Measurements from ENCODE around the gene WBP11.
"Not testable (repeated sequence)": the region's sequence is repeated elsewhere in the genome, so short reads cannot be mapped to it uniquely, and the experiment has no call there.

Gene WBP11

DNA sequence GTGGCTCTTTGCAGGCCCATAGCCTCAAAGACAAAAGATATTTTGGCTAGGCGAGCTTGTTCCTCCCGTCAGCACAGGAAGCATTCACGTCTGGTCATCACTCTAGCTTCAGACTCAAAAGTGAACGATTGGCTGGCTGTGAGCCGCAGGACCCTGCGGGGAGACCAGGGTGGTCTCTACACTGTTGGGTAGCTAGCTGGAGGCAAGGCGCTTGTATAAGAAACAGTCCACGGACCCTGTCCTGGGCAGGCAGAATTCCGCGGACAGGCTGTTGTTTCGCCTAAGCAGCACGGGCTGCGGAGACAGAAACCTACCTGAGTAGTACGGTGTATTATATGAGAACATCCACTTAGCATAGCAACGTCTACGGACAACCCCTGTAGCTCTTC lies 29.6 kb downstream of the WBP11 start:
- DNase-seq (ENCODE audit: low read depth in 1 of 2, low spot score in 1 of 2) = no peak

DNA sequence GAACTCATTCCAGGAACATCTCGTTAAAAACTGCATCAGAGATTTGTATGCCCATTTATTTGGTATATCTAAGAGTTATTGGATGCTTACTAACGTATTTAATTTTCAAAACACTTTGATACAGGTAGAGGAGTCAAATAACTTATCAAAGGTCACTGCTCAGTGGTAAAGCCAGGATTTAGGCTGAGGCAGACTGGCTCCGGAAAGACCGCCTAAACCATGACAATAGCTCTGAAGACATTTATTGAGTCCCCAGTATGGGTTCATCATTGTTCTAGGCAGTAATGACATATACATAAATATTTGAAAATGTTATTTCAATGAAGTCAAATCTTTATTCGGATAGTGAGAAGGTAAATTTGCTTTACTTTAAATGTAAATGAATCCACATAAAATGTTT lies 30.3 kb downstream of the WBP11 start:
- DNase-seq (ENCODE audit: low read depth in 1 of 2, low spot score in 1 of 2) = no peak

DNA sequence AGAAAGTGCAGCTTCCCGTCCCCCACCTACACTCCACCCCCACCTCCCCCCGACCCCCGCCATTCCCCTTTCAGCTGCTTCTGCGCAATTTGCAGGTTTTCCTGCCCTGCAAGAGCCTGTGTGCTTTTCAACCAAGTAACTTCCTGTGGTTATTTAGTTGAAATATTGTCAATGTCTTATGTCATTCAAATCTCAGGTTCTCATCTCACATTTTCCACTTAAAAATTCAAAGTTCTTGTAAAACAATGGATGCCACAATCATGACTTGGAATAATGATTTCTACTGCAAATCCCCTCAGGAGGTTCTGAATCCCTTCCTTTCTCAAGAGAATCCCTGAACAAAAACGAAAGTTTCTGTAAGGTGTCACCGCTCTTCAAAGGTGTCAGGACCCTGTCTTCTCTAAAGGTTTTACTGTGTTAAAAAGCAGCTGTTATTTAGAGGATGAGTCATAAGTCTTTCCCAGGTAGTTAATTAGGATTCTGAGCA lies 31.6 kb downstream of the WBP11 start:
- peak in 1 of 2 donors; percentile 18 for DNase-seq (ENCODE audit: low read depth in 1 of 2, low spot score in 1 of 2)

DNA sequence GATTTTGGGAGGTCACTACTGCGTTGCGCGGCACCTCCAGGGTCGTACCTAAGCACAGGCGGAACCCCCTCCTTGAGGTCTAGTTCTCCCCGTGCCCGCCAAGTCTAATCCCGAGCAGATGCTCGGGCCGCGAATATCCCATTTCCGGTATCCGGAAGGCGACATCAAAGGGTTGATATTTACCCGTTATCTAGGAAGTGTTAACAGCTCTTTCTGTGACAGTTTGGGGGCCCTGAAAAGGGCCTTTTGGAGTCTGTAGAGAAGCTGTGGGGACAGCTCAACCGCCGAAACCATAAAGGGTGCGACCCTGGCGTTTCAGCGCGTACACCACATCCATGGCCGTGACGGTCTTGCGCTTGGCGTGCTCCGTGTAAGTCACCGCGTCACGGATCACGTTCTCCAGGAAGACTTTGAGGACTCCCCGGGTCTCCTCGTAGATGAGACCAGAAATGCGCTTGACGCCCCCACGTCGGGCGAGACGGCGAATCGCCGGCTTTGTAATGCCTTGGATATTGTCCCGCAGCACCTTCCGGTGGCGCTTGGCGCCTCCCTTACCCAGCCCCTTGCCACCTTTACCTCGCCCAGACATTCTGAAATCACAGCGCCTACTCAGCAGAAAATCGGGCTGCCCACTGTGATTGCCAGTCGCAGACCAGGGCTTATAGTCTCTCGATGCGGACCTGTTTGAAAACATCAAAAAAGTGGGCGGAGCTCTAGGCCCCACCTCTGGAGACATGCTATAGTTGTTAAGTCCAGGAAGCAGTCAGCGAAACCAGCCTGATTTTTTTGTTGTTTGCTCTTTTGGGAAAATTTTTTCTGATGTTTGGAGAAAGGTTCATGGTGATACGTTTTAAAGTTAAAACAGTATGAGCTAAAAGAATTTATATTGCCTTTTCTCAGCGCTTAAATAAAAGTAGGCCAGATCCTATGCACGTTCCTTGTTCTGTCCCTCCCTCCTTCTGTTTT lies 32.5 kb downstream of the WBP11 start:
- peak; percentile 89 to 93 for DNase-seq (ENCODE audit: low read depth in 1 of 2, low spot score in 1 of 2)

DNA sequence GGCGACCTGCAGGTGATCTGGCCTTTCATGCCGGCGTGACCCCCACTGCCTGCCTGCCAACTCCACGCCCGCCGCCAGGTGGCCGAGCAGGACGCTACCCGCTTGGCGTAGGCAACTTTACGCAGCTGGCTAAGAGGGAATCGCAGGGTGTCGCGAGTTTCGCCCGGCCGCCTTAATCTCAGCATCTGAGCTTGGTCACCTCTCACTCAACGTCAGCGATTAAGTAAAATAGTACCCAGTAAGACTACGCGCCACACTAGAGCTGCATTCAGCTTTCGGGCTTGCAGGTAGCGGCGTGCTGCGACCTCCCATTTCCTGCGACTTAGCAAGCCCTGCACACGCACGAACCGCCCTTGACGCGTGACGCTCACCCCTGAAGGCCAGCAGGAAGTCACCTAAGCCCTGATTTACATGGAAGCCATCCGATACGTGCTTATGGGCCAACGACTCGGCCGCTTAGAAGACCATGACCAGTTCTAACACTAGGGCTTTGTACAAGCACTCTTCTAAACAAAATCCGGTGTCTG lies 33.2 kb downstream of the WBP11 start:
- DNase-seq (ENCODE audit: low read depth in 1 of 2, low spot score in 1 of 2) = peak; percentile 83 to 84

DNA sequence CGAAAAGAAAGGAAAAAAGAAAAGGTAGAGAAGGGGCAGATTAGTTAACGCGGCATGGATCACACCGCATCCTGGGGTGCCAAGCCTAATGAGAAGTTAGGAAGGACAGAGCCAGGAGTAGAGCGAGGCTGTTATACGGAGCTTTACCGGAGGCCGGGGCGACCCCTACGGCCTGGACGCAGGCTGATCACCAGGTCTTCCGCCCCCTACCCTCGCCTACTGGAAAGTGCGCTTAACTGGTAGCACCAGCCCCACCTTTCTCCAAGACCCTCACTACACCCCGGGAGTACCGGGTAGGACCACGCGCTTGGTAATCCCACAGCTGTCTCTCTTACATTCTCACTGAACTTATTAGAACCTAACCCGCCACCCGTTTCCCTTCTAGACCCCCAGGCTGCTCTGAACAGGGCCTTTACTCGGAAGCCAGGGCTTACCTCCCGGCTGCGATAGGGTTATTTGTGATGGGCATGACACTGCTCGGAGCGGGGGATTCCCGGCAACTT lies 33.8 kb downstream of the WBP11 start:
- DNase-seq (ENCODE audit: low read depth in 1 of 2, low spot score in 1 of 2) = no peak

DNA sequence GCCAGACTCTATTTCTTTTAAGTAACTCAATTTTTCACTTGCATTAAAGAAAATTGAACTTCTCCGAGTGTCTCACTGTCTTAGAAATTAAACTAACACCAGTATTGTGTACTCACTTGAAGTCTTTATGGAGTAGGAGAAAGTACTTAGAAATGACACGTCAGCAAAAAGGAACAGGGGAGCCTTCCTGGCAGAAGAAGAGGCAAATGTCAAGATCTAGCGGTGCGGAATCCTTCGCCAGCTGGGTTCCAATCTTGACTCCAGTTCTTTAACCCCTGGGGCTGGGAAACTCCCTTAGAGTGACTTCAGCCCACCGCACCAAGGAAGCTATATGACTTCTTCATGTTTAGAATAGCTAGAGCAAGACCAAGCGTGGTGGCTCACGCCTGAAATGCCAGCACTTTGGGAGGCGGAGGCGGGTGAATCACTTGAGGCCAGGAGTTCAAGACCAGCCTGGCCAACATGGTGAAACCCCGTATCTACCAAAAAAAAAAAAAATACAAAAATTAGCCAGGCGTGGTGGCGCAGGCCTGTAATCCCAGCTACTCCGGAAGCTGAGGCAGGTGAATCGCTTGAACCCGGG lies 34.4 kb downstream of the WBP11 start:
- DNase-seq (ENCODE audit: low read depth in 1 of 2, low spot score in 1 of 2) = peak; percentile 11 to 17

DNA sequence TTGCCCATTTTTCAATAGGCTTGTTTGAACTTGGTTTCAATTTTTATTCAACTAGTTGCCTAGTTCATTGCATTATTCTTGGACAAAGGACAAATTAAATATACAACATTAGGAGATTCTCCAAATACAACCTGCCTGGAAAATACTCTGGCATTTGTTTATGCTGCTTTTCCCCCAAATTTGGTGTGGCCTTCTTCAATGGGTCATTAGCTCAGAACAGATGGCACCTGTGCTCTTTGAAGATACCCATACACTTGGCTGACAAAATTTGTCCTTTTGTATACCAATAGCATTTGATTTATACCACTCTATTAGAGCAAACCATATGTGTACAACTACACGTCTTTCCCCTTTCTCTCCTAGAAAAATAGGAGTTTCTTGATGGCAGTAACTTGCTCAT lies 35.7 kb downstream of the WBP11 start:
- DNase-seq (ENCODE audit: low read depth in 1 of 2, low spot score in 1 of 2) = no peak

DNA sequence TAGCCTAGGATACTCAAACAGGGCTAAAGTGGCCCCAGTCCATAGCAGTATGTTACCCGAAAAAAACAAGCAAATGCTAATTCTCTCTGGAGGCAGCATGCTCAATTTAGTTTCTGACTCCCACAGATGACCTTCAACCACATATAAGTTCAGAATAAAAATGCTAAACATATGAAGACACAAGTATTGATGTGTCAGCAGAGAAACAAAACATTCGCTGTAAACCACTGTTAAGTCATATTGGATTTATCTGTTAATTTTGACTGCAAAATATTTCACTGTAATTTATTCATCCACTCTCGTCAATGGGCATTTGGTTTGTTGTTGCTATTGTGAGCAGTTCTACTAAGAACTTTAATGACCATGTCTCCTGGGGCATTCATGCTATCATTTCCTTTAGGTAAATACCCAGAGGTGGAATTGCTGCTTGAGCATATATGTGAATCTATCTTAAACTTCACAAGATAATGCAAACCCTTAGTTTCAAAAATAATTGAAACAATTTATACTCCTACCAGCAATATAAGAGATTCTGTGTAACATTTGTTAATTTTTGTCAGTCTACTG lies 36.5 kb downstream of the WBP11 start:
- DNase-seq (ENCODE audit: low read depth in 1 of 2, low spot score in 1 of 2) = no peak

DNA sequence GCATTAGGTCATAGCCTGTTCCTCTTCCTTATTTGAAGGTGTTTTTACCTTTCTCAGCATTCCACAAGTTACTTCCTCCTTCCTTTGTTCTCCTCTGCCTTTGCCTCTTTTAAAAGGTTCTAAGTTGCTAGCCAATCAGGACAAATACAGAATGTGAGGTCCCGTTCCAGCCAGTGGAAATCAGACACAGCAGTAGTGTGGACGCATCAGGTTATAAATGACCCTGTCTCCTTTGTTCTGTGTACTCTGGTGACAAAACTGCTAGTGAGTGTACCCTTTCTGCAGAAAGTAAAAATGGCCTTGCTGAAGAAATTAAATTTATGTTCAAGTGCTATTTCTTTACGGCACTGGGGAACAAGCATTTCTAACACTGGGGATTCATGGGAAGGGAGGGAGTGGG lies 37.3 kb downstream of the WBP11 start:
- DNase-seq (ENCODE audit: low read depth in 1 of 2, low spot score in 1 of 2) = not testable (repeated sequence)

DNA sequence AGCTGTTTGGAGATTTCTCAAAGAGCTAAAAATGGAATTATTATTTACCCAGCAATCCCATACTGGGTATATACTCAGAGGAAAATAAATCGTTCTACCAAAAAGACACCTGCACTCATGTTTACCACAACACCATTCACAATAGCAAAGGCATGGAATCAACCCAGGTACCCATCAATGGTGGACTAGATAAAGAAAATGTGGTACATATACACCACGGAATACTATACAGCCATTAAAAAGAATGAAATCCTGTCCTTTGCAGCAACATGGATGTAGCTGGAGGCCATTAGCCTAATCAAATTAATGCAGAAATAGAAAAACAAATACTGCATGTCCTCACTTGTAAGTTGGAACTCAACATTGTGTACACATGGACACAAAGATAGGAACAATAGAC lies 37.9 kb downstream of the WBP11 start:
- DNase-seq (ENCODE audit: low read depth in 1 of 2, low spot score in 1 of 2) = no peak

DNA sequence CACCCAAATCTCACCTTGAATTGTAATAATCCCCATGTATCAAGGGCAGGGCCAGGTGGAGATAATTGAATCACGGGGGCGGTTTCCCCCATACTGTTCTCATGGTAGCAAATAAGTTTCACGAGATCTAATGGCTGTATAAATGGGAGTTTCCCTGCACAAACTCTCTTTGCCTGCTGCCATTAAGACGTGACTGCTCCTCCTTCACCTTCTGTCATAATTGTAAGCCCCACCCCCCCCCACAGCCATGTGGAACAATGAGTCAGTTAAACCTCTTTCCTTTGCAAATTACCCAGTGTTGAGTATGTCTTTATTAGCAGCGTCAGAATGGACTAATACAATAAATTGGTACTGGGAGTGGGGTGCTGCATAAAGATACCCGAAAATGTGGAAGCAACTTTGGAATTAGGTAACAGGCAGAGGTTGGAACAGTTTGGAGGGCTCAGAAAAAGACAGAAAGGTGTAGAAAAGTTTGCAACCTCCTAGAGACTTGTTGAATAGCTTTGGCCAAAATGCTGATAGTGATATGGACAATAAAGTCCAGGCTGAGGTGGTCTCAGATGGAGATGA lies 43.5 kb downstream of the WBP11 start:
- DNase-seq (ENCODE audit: low read depth in 1 of 2, low spot score in 1 of 2) = not testable (repeated sequence)

DNA sequence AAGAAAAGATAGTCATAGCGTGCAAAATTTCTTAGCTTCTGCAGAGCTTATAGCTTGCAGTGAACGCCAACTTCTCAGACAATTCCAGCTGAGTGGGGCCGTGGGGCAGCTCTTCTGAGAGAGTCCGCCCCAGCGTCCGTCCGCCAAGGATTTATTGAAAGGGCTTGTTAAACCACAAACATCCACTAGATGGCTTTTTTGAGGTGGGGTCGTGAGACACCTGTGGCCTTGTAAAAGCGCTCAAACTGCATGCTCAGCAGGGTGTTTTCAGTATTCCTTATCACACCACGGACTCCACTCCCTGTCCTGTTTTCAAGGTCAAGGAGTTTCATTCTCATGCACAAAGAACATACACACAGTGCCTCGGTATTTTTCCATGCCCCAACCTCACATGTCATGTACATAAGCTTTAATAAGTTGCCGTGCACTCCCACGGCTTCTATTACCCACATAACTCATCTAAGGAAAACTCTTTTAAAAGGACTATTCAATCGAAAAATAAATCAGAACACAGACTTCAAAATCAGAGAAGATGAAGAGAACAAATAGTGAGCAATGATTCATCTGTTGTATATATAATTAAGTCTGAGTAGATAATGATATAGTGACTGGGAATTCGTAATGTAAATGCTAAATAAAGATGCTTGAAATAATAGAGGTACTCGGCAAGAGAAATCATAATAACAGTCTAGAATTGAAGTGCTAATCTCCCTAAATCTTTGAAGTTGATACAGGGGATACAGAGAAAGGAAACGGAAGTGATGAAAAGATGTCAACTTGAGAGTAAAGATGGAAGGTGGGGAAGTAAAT lies 46.7 kb downstream of the WBP11 start:
- DNase-seq (ENCODE audit: low read depth in 1 of 2, low spot score in 1 of 2) = no peak

DNA sequence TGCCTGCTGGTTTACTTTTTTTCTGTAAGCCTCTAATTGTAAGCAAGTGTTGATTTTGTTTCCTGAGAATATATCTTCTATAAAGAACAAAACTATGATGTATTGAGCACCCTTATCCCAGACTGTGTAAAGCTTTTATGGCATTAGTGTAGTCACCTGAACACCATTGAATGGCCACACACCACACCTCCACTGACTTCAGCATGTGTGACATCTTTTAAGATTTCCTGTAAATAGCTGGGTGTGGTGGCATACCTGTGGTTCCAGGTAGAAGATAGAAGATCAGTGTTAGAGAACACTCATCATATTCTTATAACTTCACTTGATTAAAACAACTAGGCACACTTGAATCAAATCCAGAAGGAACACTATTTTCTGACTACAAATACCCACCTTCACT lies 51.3 kb downstream of the WBP11 start:
- DNase-seq (ENCODE audit: low read depth in 1 of 2, low spot score in 1 of 2) = no peak

DNA sequence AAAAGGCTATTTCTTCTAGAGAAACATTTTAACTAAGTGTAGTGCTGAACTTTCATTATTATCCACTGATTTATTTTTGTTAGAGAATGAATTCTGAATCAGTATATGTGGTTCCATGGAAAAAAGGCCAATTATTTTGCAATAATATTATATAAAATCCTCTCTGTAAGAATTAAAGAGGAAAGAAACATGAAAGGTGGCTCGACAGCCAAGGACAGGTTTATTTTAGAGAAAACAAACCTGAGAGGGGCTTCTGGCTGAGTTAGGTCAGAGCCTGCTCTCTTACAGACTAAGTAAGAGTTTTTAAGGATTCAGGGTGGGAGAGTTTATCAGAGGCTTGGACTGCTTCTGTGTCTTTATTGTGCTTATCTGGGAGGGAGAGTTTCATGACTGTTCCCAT lies 60.2 kb downstream of the WBP11 start:
- DNase-seq (ENCODE audit: low read depth in 1 of 2, low spot score in 1 of 2) = no peak

DNA sequence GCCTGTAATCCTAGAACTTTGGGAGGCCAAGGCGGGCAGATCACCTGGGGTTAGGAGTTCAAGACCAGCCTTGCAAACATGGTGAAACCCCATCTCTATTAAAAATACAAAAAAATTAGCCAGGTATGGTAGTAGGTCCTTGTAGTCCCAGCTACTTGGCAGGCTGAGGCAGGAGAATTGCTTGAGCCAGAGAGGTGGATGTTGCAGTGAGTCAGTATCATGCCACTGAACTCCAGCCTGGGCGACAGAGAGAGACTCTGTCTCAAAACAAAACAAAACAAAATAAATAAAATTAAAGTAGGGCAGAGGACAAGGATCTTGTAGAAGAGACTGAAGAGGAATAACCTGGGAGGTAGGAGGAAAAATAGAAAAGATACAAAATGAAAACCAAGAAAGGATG lies 61.3 kb downstream of the WBP11 start:
- no peak for DNase-seq (ENCODE audit: low read depth in 1 of 2, low spot score in 1 of 2)

DNA sequence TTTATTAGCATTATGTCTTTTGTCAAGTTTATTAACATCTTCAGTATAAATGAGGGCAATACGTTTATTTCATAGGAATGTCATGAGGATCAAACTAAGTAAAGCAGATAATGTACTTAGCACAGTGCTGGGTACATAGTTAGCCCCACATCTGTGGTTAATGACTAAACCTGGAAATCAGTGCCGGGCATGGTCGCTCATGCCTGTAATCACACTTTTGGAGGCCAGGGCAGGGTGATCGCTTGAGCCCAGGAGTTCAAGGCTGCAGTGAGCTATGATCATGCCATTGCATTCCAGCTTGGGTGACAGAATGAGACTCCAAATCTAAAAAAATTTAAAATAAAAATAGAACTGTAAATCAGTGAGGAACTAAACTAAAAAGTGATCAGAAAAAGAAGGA lies 62.1 kb downstream of the WBP11 start:
- no peak for DNase-seq (ENCODE audit: low read depth in 1 of 2, low spot score in 1 of 2)

DNA sequence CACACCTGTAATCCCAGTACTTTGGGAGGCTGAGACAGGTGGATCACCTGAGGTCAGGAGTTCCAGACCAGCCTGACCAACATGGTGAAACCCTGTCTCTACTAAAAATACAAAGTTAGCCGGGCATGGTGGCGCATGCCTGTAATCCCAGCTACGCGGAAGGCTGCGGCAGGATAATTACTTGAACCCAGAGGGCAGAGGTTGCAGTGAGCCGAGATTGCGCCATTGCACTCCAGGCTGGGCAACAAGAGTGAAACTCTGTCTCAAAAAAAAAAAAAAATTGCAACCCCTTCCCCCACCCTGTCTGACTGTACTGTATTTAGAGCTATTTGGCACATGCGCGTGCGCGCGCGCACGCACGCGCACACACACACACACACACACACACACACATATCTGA lies 66.8 kb downstream of the WBP11 start:
- not testable (repeated sequence) for DNase-seq (ENCODE audit: low read depth in 1 of 2, low spot score in 1 of 2)

Data from activated CD4-positive, alpha-beta T cell treated with anti-CD3 and anti-CD28 coated beads, Interleukin-2, amount 50 U/mL, for 24 hours (primary cell).